MCF 10A (cell line): ENCODE data around the gene SORBS1. TPM values are rescaled to one million over a fixed set of nuclear protein-coding genes. Genes with fewer than 3 reads are reported as not detected.

Source experiments
- BruUV-seq: library from RNA; stranded (reverse); fragments of 400-500 nt; replicated peaks from 2 replicates; lab custom pipeline; 2021; lab: Mats Ljungman, UMichigan
- CTCF ChIA-PET: fragments of 300-600 bp; sonication (Branson Sonifier 250); formaldehyde crosslinking; extraction: SDS; loops from one replicate; lab custom pipeline; 2021; ENCODE audit warnings: antibody characterized with exemption, inconsistent platforms; lab: Yijun Ruan, JAX
- POLR2A ChIA-PET: fragments of 300-600, 350-650 bp; sonication (Branson Sonifier 250); formaldehyde crosslinking; extraction: SDS; loops from one replicate; lab custom pipeline; 2020; ENCODE audit warnings: antibody characterized with exemption, inconsistent platforms; lab: Yijun Ruan, JAX
- DNase-seq: peaks from one replicate; pipeline ENCODE4 v3.0.0-alpha.2; 2018; ENCODE audit not compliant: unreplicated experiment
- H3K27ac Mint-ChIP-seq: one replicate; pipeline ENCODE4 v1.8.0; 2022; ENCODE audit warnings: mild to moderate bottlenecking, low read depth, mixed read lengths; ENCODE audit not compliant: unreplicated experiment
- H3K27me3 Mint-ChIP-seq: one replicate; pipeline ENCODE4 v1.8.0; 2022; ENCODE audit warnings: mixed read lengths; ENCODE audit not compliant: insufficient read depth, unreplicated experiment
- H3K36me3 Mint-ChIP-seq: one replicate; pipeline ENCODE4 v1.8.0; 2022; ENCODE audit warnings: mild to moderate bottlenecking, moderate library complexity, mixed read lengths; ENCODE audit not compliant: insufficient read depth, unreplicated experiment
- H3K4me1 Mint-ChIP-seq: one replicate; pipeline ENCODE4 v1.8.0; 2022; ENCODE audit warnings: mixed read lengths; ENCODE audit not compliant: insufficient read depth, unreplicated experiment
- H3K4me3 Mint-ChIP-seq: one replicate; pipeline ENCODE4 v1.8.0; 2022; ENCODE audit warnings: mild to moderate bottlenecking, moderate library complexity, mixed read lengths; ENCODE audit not compliant: unreplicated experiment
- H3K9me3 Mint-ChIP-seq: one replicate; pipeline ENCODE4 v1.8.0; 2022; ENCODE audit warnings: mixed read lengths; ENCODE audit not compliant: unreplicated experiment
- intact Hi-C: fragments of 100-400 bp; cut with micrococcal nuclease; formaldehyde crosslinking; loops from 2 replicates; pipeline ENCODE4 v1.14.1; 2022
- total RNA-seq: library from RNA; stranded (reverse); gene quantifications from 2 replicates; pipeline ENCODE4 v1.2.3, GENCODE V29; 2022
- TF ChIP-seq, protein P1 (sequence below): fragments of 200-600 bp; IDR thresholded peaks from one replicate; pipeline ENCODE4 v1.8.0; 2022; ENCODE audit warnings: antibody characterized with exemption, mild to moderate bottlenecking; ENCODE audit not compliant: unreplicated experiment

Gene SORBS1
- total RNA-seq, 1 experiment from 2014 or later = 1.0 TPM

DNA sequence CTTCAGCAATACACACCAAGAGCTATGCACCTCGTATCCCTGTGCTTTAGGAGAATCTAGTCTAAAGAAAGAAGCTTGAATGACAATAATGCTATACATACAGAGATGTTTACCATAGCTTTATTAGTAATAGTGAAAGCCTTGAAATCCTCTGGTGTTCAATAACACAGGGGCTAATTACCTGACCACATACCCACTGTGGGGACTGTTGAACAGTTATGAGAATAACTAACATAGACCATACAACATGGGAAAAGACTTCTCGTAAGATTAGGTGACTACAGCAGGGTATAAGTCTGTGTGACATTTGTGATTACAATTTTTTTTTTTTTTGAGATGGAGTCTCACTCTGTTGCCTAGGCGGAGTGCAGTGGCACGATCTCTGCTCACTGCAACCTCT is 111.0 kb downstream of the SORBS1 start:
- no peaks in the 10 kb centered on the region for H3K36me3 Mint-ChIP-seq
- H3K27ac Mint-ChIP-seq = no peak overlapping the region
- no peaks in the 10 kb centered on the region for H3K27me3 Mint-ChIP-seq
- intact Hi-C loops = no loop called here
- no peak overlapping the region for H3K4me3 Mint-ChIP-seq
- no peaks in the 10 kb centered on the region for H3K9me3 Mint-ChIP-seq
- no peak for DNase-seq
- ChIA-PET POLR2A (interaction anchor here (1.2 kb wide), 1 partner anchor 9 kb away, joined by 4 read pairs; no protein-coding TSS in a partner anchor), CTCF (interaction anchor here (1.8 kb wide), 1 partner anchor 19 kb away, joined by 11 read pairs; no protein-coding TSS in a partner anchor)
- TF ChIP-seq, protein P1, sequence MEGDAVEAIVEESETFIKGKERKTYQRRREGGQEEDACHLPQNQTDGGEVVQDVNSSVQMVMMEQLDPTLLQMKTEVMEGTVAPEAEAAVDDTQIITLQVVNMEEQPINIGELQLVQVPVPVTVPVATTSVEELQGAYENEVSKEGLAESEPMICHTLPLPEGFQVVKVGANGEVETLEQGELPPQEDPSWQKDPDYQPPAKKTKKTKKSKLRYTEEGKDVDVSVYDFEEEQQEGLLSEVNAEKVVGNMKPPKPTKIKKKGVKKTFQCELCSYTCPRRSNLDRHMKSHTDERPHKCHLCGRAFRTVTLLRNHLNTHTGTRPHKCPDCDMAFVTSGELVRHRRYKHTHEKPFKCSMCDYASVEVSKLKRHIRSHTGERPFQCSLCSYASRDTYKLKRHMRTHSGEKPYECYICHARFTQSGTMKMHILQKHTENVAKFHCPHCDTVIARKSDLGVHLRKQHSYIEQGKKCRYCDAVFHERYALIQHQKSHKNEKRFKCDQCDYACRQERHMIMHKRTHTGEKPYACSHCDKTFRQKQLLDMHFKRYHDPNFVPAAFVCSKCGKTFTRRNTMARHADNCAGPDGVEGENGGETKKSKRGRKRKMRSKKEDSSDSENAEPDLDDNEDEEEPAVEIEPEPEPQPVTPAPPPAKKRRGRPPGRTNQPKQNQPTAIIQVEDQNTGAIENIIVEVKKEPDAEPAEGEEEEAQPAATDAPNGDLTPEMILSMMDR = no peak
- peaks cover 11% of the 10 kb centered on the region for H3K4me1 Mint-ChIP-seq
- no TSS peak for BruUV-seq

DNA sequence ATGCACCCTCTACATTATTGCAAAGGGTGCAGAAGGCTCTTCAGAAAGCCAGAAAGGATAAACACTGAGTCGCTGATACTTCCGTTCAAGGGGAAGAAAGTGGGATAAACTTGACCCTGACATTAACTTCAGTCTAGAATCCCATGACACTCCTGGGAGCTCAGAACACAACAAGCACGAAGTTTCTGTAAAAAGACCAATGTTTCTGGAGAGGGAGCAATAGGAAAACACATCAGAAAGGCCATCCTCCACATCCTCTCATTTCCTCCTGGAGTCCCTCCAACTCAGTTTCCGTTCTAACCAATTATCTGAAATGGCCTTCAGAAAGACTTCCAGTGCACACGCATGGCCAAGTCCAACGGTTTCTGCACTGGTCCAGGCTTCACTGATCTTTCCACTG is 113.5 kb downstream of the SORBS1 start:
- ChIA-PET CTCF (interaction anchor here (1.0 to 11.0 kb wide), 7 partner anchors 11 to 154 kb away, joined by 3 to 178 read pairs (median 7); no protein-coding TSS in a partner anchor), POLR2A (no interaction called here)
- Mint-ChIP-seq H3K27me3 (no peaks in the 10 kb centered on the region), H3K4me1 (peaks cover 15% of the 10 kb centered on the region), H3K9me3 (no peaks in the 10 kb centered on the region), H3K27ac (no peak overlapping the region), H3K36me3 (no peaks in the 10 kb centered on the region), H3K4me3 (no peak overlapping the region)
- TF ChIP-seq, protein P1 = no peak
- intact Hi-C loops = no loop called here
- no TSS peak for BruUV-seq
- DNase-seq = no peak

DNA sequence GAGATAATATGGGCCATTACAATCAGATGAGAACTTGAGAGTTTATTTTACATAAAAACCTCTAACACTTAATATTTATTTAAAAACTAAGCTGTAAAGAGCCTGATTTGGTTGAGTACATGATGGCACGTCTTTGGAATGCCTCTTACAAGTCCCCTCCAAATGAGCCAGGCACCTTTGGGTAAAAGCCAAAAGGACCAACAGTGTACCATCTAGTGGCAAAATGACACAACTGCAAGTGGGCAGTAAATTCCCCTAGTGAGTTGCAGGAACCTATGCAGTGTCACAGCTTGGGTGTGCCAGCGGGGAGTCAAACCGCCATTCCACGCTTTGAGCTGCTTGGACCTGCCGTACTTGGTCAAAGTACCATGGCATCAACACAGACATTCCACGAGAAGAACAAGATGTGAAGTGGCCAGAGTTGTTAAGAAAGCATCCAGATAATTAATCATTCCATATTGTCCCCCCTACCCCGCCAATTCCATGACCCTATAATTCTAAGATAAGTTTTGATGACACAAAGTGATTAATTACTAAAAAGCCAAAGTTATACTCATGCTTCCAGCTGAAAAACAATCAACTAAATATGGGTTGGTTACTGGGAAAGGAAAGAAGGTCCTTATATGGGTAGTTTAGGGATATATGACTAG is 115.2 kb downstream of the SORBS1 start:
- intact Hi-C loops = loop anchor here (1.0 kb wide), 2 partner anchors 16 to 155 kb away; no protein-coding TSS in a partner anchor
- DNase-seq = peak; percentile 82
- POLR2A ChIA-PET = interaction anchor here (2.2 kb wide), 1 partner anchor 28 kb away, joined by 8 read pairs; no protein-coding TSS in a partner anchor
- H3K4me3 Mint-ChIP-seq = no peak overlapping the region
- no peaks in the 10 kb centered on the region for H3K9me3 Mint-ChIP-seq
- CTCF ChIA-PET = interaction anchor here (0.6 to 11.0 kb wide), 38 partner anchors 8 to 462 kb away, joined by 3 to 178 read pairs (median 4); partner anchors contain the start of gene CC2D2B
- no TSS peak for BruUV-seq
- TF ChIP-seq, protein P1 = peak; percentile 81
- no peaks in the 10 kb centered on the region for H3K36me3 Mint-ChIP-seq
- H3K27me3 Mint-ChIP-seq = no peaks in the 10 kb centered on the region
- peaks cover 15% of the 10 kb centered on the region for H3K4me1 Mint-ChIP-seq
- no peak overlapping the region for H3K27ac Mint-ChIP-seq

DNA sequence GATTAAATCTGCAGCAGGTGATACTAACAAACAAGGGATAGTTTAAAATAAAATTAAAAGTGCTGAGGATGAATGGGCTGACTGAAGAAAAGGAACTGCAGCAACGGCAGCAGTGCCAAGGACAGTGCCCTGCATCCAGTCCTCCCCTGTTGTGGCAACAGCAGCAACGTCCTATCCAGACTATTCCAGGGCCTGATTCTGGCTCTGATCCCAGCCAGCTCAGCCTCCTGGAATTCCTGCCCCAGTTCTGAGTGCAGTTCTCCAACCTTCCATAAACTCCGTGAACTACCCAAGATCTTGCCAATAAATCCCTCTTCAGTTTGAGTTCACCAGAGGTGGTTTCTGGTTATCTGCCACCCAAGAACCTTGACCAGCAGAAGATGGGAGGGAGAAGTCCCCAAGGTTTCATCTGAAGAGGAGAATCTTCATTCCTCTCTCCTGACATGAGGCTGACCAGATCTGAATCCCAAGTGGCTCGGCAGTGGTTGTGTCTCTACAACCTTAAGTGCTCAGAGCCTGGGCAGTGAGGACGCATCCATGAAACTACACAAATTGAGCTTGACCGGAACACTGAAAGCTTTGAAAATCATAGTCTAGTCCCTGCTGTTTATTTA is 115.8 kb downstream of the SORBS1 start:
- TF ChIP-seq, protein P1 = no peak
- H3K36me3 Mint-ChIP-seq = no peaks in the 10 kb centered on the region
- H3K4me3 Mint-ChIP-seq = no peak overlapping the region
- peaks cover 15% of the 10 kb centered on the region for H3K4me1 Mint-ChIP-seq
- no TSS peak for BruUV-seq
- intact Hi-C loops = loop anchor here (1.0 kb wide), 1 partner anchor 15 kb away; no protein-coding TSS in a partner anchor
- no peak overlapping the region for H3K27ac Mint-ChIP-seq
- ChIA-PET CTCF (interaction anchor here (0.5 to 11.0 kb wide), 35 partner anchors 8 to 1367 kb away, joined by 3 to 178 read pairs (median 4); partner anchors contain the start of gene CC2D2B), POLR2A (interaction anchor here (2.2 kb wide), 1 partner anchor 29 kb away, joined by 8 read pairs; no protein-coding TSS in a partner anchor)
- DNase-seq = peak; percentile 84
- no peaks in the 10 kb centered on the region for H3K9me3 Mint-ChIP-seq
- H3K27me3 Mint-ChIP-seq = no peaks in the 10 kb centered on the region
